ENCODE data around the gene SMPD3. TPM values are rescaled to one million over a fixed set of nuclear protein-coding genes. Genes with fewer than 3 reads are reported as not detected.
A peak's percentile ranks its signal among the peaks of the same experiment; 100 is the strongest.

SMPD3 gene
- total RNA-seq, 1 experiment from 2014 or later, result 0.70 TPM

GRCh38 chr16:68335175-68335574 is 113.1 kb downstream of the SMPD3 start:
- Histone ChIP-seq H2AFZ (ENCODE audit: low read length) (no peak overlapping the region), H4K91ac (ENCODE audit: insufficient read length, low read depth, low read length) (no peak overlapping the region), H3K4ac (ENCODE audit: low read depth, low read length) (no peak overlapping the region), H2BK15ac (ENCODE audit: low read depth, low read length) (no peak overlapping the region), H2BK20ac (ENCODE audit: low read depth, low read length, poor library complexity, severe bottlenecking) (no peak overlapping the region), H2BK5ac (ENCODE audit: insufficient read length, low read length) (no peak overlapping the region), H4K8ac (replicated peaks; ENCODE audit: insufficient read length, low read depth, low read length) (no peak overlapping the region), H3K27me3 (ENCODE audit: insufficient read depth, low read length) (no peaks in the 10 kb centered on the region; the same call in 1 of the 2 replicates), H3T11ph (ENCODE audit: low read length) (no peak overlapping the region), H3K23ac (ENCODE audit: insufficient read length, low read depth, low read length) (no peak overlapping the region), H3K4me2 (ENCODE audit: insufficient read depth, insufficient read length, low read length) (no peak overlapping the region), H3K9ac (ENCODE audit: extremely low read depth, insufficient read length, low read length) (no peak overlapping the region), H4K5ac (ENCODE audit: insufficient read length, low read depth, low read length) (no peak overlapping the region), H3K18ac (ENCODE audit: insufficient read length, low read depth, low read length) (no peak overlapping the region), H3K79me1 (ENCODE audit: insufficient read depth, low read depth, low read length, poor library complexity, severe bottlenecking) (no peaks in the 10 kb centered on the region), H3K9me3 (ENCODE audit: control insufficient read depth, low read depth, low read length) (no peaks in the 10 kb centered on the region), H2AK5ac (ENCODE audit: insufficient read length, low read length) (no peak overlapping the region), H2BK120ac (ENCODE audit: low read depth, low read length, poor library complexity, severe bottlenecking) (no peak overlapping the region), H3K79me2 (ENCODE audit: insufficient read depth, low read length) (no peaks in the 10 kb centered on the region), H2BK12ac (ENCODE audit: insufficient read length, low read depth, low read length) (no peak overlapping the region), H3K4me1 (ENCODE audit: insufficient read depth, low read length) (no peaks in the 10 kb centered on the region), H4K20me1 (ENCODE audit: control insufficient read depth, insufficient read depth, insufficient read length) (no peaks in the 10 kb centered on the region), H3K14ac (ENCODE audit: insufficient read depth, low read length) (no peak overlapping the region), H3K56ac (ENCODE audit: insufficient read length, low read depth, low read length) (no peak overlapping the region), H3K23me2 (ENCODE audit: insufficient read length, low read depth, low read length, poor library complexity, severe bottlenecking) (no peaks in the 10 kb centered on the region), H3K27ac (ENCODE audit: insufficient read length, low read depth, low read length) (no peak overlapping the region)
- TF ChIP-seq CTCF (conservative IDR thresholded peaks at IDR 0.05), result no peak
- Mint-ChIP-seq H3K27ac (peak overlapping the region in 1 of 3 experiments; percentile 44; a peak in 1 of 7 replicates), H3K4me1 (no peaks in the 10 kb centered on the region), H3K9me3 (no peaks in the 10 kb centered on the region), H3K27me3 (ENCODE audit: low read depth) (no peaks in the 10 kb centered on the region), H3K36me3 (ENCODE audit: insufficient read depth in 1 of 3, low read depth in 3 of 3) (peaks cover 27 to 64% (median 58%) of the 10 kb centered on the region in 3 experiments; a peak in 6 of 7 replicates), H3K4me3 (no peak overlapping the region)
- WGBS (ENCODE audit: extremely low coverage, insufficient read length, low lambda C conversion rate), result no CpG with 5 or more reads among the region's 5 CpGs
- no peak for DNase-seq
